GM19324 (cell line): Measurements from ENCODE around the gene JMJD8.

Experiments
- ATAC-seq: cut with Tn5 transposase; IDR thresholded peaks from one replicate; pipeline ENCODE4 v1.9.1; 2021; ENCODE audit warnings: mild to moderate bottlenecking, moderate library complexity; ENCODE audit not compliant: unreplicated experiment, low FRiP score

JMJD8 gene

GRCh38 chr16:684071-684794 is at the start of gene JMJD8:
Gene JMJD8 (minus strand): TSS chr16:684334. CDS start chr16:684319, 15 bp downstream.
- ATAC-seq = peak; percentile 50

GRCh38 chr16:733382-734207 is 49.5 kb upstream of the JMJD8 start:
- no peak for ATAC-seq

GRCh38 chr16:732936-733335 is 48.8 kb upstream of the JMJD8 start:
- ATAC-seq = no peak

- ATAC-seq = no peak
These were observed 48.2 kb upstream of the JMJD8 start for GRCh38 chr16:732332-732731.

- no peak for ATAC-seq
These were observed 46.8 kb upstream of the JMJD8 start for GRCh38 chr16:730666-731509.

- no peak for ATAC-seq
These were observed 45.9 kb upstream of the JMJD8 start for GRCh38 chr16:729768-730665.

- no peak for ATAC-seq
These were observed 45.0 kb upstream of the JMJD8 start for GRCh38 chr16:728890-729744.

GRCh38 chr16:728131-728889 is 44.2 kb upstream of the JMJD8 start:
- no peak for ATAC-seq

- no peak for ATAC-seq
These were observed 43.3 kb upstream of the JMJD8 start for GRCh38 chr16:727291-727977.

GRCh38 chr16:726438-727290 is 42.5 kb upstream of the JMJD8 start, which contains the start of the genes CCDC78 and HAGHL:
Gene CCDC78 (minus strand): TSS chr16:726443. CDS start chr16:726367, 76 bp downstream.
Gene HAGHL (plus strand): TSS chr16:727106. CDS start chr16:727510, 404 bp downstream.
- no peak for ATAC-seq

- ATAC-seq = no peak
These were observed 42.0 kb upstream of the JMJD8 start for GRCh38 chr16:726188-726437.

- no peak for ATAC-seq
These were observed 41.5 kb upstream of the JMJD8 start for GRCh38 chr16:725463-726187.

- no peak for ATAC-seq
These were observed 40.9 kb upstream of the JMJD8 start for GRCh38 chr16:725041-725376.

GRCh38 chr16:724188-725040 is 40.3 kb upstream of the JMJD8 start:
- no peak for ATAC-seq

GRCh38 chr16:723695-724094 is 39.6 kb upstream of the JMJD8 start:
- no peak for ATAC-seq
